ENCODE measurements around the gene ZNF746.

DNA sequence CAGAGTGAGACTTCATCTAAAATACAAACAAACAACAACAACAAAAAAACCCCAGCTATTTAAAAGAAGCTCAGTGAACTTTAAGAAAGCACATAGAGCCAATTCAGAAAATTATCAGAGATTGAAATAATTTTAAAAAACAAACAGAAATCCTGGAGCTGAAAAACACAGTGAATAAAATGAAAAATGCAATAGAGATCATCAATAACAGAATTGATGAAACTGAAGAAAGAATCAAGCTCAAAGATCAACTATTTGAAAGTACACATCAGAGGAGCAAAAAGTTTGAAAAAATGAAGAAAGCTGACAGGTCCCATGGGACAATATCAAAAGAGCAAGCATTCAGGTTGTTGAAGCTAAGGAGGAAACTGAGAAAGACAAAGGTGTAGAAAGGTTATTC, 12.2 kb upstream of the ZNF746 start:
- TF ChIP-seq, protein P1, sequence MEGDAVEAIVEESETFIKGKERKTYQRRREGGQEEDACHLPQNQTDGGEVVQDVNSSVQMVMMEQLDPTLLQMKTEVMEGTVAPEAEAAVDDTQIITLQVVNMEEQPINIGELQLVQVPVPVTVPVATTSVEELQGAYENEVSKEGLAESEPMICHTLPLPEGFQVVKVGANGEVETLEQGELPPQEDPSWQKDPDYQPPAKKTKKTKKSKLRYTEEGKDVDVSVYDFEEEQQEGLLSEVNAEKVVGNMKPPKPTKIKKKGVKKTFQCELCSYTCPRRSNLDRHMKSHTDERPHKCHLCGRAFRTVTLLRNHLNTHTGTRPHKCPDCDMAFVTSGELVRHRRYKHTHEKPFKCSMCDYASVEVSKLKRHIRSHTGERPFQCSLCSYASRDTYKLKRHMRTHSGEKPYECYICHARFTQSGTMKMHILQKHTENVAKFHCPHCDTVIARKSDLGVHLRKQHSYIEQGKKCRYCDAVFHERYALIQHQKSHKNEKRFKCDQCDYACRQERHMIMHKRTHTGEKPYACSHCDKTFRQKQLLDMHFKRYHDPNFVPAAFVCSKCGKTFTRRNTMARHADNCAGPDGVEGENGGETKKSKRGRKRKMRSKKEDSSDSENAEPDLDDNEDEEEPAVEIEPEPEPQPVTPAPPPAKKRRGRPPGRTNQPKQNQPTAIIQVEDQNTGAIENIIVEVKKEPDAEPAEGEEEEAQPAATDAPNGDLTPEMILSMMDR (IDR thresholded peaks at IDR 0.05), result no peak
- TF ChIP-seq EP300 (IDR thresholded peaks at IDR 0.05; ENCODE audit: low read depth) (no peak), POLR2A (IDR thresholded peaks at IDR 0.05) (no peak), POLR2AphosphoS5 (IDR thresholded peaks at IDR 0.05) (no peak)

Data from transverse colon (tissue), 4 donors.